Measurements from ENCODE around the gene TSPAN33. TPM values are rescaled to one million over a fixed set of nuclear protein-coding genes. Genes with fewer than 3 reads are reported as not detected.

Gene TSPAN33
- total and polyA plus RNA-seq, 10 of the 15 experiments (the other 5 are each of a cell fraction or from before 2014, with no cell fraction given), result 12.0 to 123 (median 86.3) TPM

DNA sequence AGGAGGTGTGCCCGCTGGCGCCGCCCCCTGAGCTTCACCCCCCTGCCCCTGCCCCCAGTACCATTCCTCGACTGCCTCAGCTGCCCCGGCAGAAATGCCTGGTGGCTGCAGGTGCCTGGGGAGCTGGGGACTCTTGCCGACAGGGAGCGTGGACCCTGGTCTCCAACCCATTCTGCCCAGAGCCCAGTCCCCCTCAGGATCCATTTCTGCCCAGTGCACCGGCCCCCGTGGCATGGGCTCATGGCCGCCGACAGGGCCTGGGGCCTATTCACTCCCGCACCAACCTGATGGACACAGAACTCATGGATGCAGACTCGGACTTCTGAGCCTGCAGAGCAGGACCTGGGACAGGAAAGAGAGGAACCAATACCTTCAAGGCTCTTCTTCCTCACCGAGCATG lies 67.6 kb downstream of the TSPAN33 start:
- ChIA-PET SMC1A (ENCODE audit: uncharacterized antibody, unreplicated experiment) (interaction anchor here (2.3 to 5.8 kb wide), 2 partner anchors 46 to 47 kb away, joined by 7 to 70 read pairs; no protein-coding TSS in a partner anchor), RAD21 (ENCODE audit: unreplicated experiment) (interaction anchor here (1.1 to 7.3 kb wide), 4 partner anchors 45 to 328 kb away, joined by 4 to 67 read pairs (median 10); no protein-coding TSS in a partner anchor), POLR2A (interaction anchor here (0.9 to 1.0 kb wide), 2 partner anchors 48 to 273 kb away, joined by 3 read pairs; no protein-coding TSS in a partner anchor), CTCF (interaction anchor here (0.9 to 9.6 kb wide), 5 partner anchors 46 to 345 kb away, joined by 4 to 109 read pairs (median 9); no protein-coding TSS in a partner anchor)
- Histone ChIP-seq H3K79me2 (ENCODE audit: control insufficient read depth, insufficient read depth, low read length) (no peaks in the 10 kb centered on the region), H3K27ac (ENCODE audit: control insufficient read depth, insufficient read depth) (no peak overlapping the region), H4K20me1 (ENCODE audit: control insufficient read depth, insufficient read depth) (no peaks in the 10 kb centered on the region), H3K4me1 (ENCODE audit: control insufficient read depth, insufficient read depth, low read length) (no peaks in the 10 kb centered on the region), H3K4me2 (ENCODE audit: control insufficient read depth, insufficient read depth) (no peak overlapping the region), H3K4me3 (no peak overlapping the region), H3K36me3 (ENCODE audit: control insufficient read depth in 2 of 2, insufficient read depth in 2 of 2, low read length in 1 of 2) (peaks cover 0 to 3% of the 10 kb centered on the region in 2 experiments; a peak in 1 of 4 replicates), H2AFZ (ENCODE audit: control insufficient read depth, low read depth, low read length) (no peak overlapping the region), H3K9me3 (replicated peaks; ENCODE audit: control insufficient read depth, insufficient read depth, low read length) (no peaks in the 10 kb centered on the region), H3K9ac (ENCODE audit: control insufficient read depth, insufficient read depth, low read length) (no peak overlapping the region), H3K27me3 (replicated peaks in 1 of 2; ENCODE audit: control insufficient read depth in 2 of 2, insufficient read depth in 2 of 2, low read length in 1 of 2) (no peaks in the 10 kb centered on the region)
- BruUV-seq (replicated peaks), result no TSS peak
- DNase-seq (ENCODE audit: low read depth, low spot score), result no peak
- no peak for ATAC-seq
- no peak for TF ChIP-seq DPF2 (IDR thresholded peaks at IDR 0.05)
- no peak for TF ChIP-seq BHLHE40 (IDR thresholded peaks at IDR 0.05; ENCODE audit: borderline replicate concordance in 1 of 2, low read depth in 2 of 2, low read length in 1 of 2)
- TF ChIP-seq RBBP5 (conservative IDR thresholded peaks at IDR 0.05), result no peak
- TF ChIP-seq NFXL1 (IDR thresholded peaks at IDR 0.05; ENCODE audit: borderline replicate concordance), result no peak
- TF ChIP-seq, protein P1, sequence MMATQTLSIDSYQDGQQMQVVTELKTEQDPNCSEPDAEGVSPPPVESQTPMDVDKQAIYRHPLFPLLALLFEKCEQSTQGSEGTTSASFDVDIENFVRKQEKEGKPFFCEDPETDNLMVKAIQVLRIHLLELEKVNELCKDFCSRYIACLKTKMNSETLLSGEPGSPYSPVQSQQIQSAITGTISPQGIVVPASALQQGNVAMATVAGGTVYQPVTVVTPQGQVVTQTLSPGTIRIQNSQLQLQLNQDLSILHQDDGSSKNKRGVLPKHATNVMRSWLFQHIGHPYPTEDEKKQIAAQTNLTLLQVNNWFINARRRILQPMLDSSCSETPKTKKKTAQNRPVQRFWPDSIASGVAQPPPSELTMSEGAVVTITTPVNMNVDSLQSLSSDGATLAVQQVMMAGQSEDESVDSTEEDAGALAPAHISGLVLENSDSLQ (IDR thresholded peaks at IDR 0.05), result no peak
- TF ChIP-seq KAT2A (conservative IDR thresholded peaks at IDR 0.05; ENCODE audit: control insufficient read depth, low read depth, low read length), result no peak
- TF ChIP-seq MYC (IDR thresholded peaks at IDR 0.05; ENCODE audit: insufficient read depth, insufficient read length, insufficient replicate concordance, low read length, severe bottlenecking), result no peak
- no peak for TF ChIP-seq ZNF384 (IDR thresholded peaks at IDR 0.05; ENCODE audit: borderline replicate concordance, low read depth, low read length)
- intact Hi-C loops (cut with micrococcal nuclease; ENCODE audit: unreplicated experiment), result loop anchor here (10.0 kb wide), 1 partner anchor 247 kb away; no protein-coding TSS in a partner anchor
- in situ Hi-C loops (cut with MboI), result loop anchor here (5.0 kb wide), 1 partner anchor 305 kb away; no protein-coding TSS in a partner anchor
- FAIRE-seq, result no peak
- 79% methylated on average over 7 of the region's 14 CpGs for WGBS (ENCODE audit: insufficient coverage, insufficient replicate concordance, low lambda C conversion rate, missing lambda C conversion rate)

All from GM12878 (cell line).